Ishikawa (cell line): ENCODE data around the gene TGM3.

ENCODE experiments used
- CEBPB ChIP-seq: IDR thresholded peaks from 2 replicates; pipeline ENCODE4 v1.6.1; 2012
- CREB1 ChIP-seq: IDR thresholded peaks from 2 replicates; pipeline ENCODE4 v1.6.1; 2012; ENCODE audit warnings: low read depth
- EP300 ChIP-seq: IDR thresholded peaks from 2 replicates; pipeline ENCODE4 v1.6.1; 2012; ENCODE audit warnings: borderline replicate concordance
- MAX ChIP-seq: IDR thresholded peaks from 2 replicates; pipeline ENCODE4 v1.6.1; 2012
- RAD21 ChIP-seq: IDR thresholded peaks from 2 replicates; pipeline ENCODE4 v1.6.1; 2012; ENCODE audit warnings: low read depth
- TAF1 ChIP-seq: IDR thresholded peaks from 2 replicates; pipeline ENCODE4 v1.6.1; 2012; ENCODE audit warnings: low read depth, mild to moderate bottlenecking
- TEAD4 ChIP-seq: IDR thresholded peaks from 2 replicates; pipeline ENCODE4 v1.6.1; 2012
- ZBTB7A ChIP-seq: IDR thresholded peaks from 2 replicates; pipeline ENCODE4 v1.6.1; 2012; ENCODE audit warnings: low read depth

- TF ChIP-seq CEBPB (no peak), TEAD4 (no peak), CREB1 (no peak), TAF1 (no peak), MAX (no peak), RAD21 (no peak), EP300 (no peak), ZBTB7A (no peak)
Observed at GRCh38 chr20:2365666-2366065, 69.9 kb downstream of the TGM3 start.
